GM12878 (cell line): Measurements from ENCODE around the gene SPCS2. TPM values are rescaled to one million over a fixed set of nuclear protein-coding genes. Genes with fewer than 3 reads are reported as not detected.

Experiments used
- ATAC-seq: fragments of 200-7000 bp; cut with Tn5 transposase; 3 replicates; pipeline ENCODE4 v1.9.1; 2020; ENCODE audit warnings: mild to moderate bottlenecking, moderate library complexity
- BruUV-seq: library from RNA; stranded (reverse); fragments of 400-500 nt; replicated peaks from 2 replicates; lab custom pipeline; 2021; lab: Mats Ljungman, UMichigan
- CTCF ChIA-PET: fragments of 300-600 bp; sonication (Branson Sonifier 250); formaldehyde crosslinking; extraction: SDS; loops from one replicate; lab custom pipeline; 2021; ENCODE audit warnings: inconsistent platforms; lab: Yijun Ruan, JAX
- POLR2A ChIA-PET: fragments of 350-600 bp; formaldehyde crosslinking; extraction: SDS; loops from one replicate; lab custom pipeline; 2021; ENCODE audit warnings: inconsistent platforms; lab: Charles Lee
- RAD21 ChIA-PET: fragments of 300-600 bp; sonication (Branson Sonifier 250); formaldehyde crosslinking; loops from one replicate; lab custom pipeline; 2023; ENCODE audit warnings: antibody characterized with exemption; ENCODE audit not compliant: unreplicated experiment; lab: Charles Lee
- SMC1A ChIA-PET: fragments of 300-600 bp; sonication (Branson Sonifier 250); formaldehyde crosslinking; loops from one replicate; lab custom pipeline; 2023; ENCODE audit not compliant: unreplicated experiment, uncharacterized antibody; lab: Charles Lee
- DNase-seq: peaks from one replicate; pipeline ENCODE4 v3.0.0-alpha.2; 2011; ENCODE audit warnings: low read depth, low spot score
- FAIRE-seq: peaks from 3 replicates; lab custom pipeline; 2011; peaks lifted over from hg19 to GRCh38; lab: Jason Lieb, UNC
- H2AFZ ChIP-seq: 2 replicates; pipeline ENCODE4 v1.6.0; 2011; ENCODE audit warnings: low read depth, low read length, control low read depth; ENCODE audit not compliant: control insufficient read depth
- H3K27ac ChIP-seq: 2 replicates; pipeline ENCODE4 v1.5.1; 2011; ENCODE audit warnings: control low read depth; ENCODE audit not compliant: control insufficient read depth, insufficient read depth
- H3K27me3 ChIP-seq, 2 experiments: replicated peaks in 1 of 2; 2 replicates each; pipeline versions ENCODE4 v1.6.0 to v1.6.1; 2011; ENCODE audit warnings: low read length in 1 of 2; ENCODE audit not compliant: control insufficient read depth in 2 of 2, insufficient read depth in 2 of 2
- H3K36me3 ChIP-seq, 2 experiments: 2 replicates each; pipeline ENCODE4 v1.5.1; 2011; ENCODE audit warnings: low read length in 1 of 2; ENCODE audit not compliant: control insufficient read depth in 2 of 2, insufficient read depth in 2 of 2
- H3K4me1 ChIP-seq: 2 replicates; pipeline ENCODE4 v1.6.1; 2011; ENCODE audit warnings: mild to moderate bottlenecking, low read length, moderate library complexity, mixed read lengths; ENCODE audit not compliant: control insufficient read depth, insufficient read depth
- H3K4me2 ChIP-seq: 2 replicates; pipeline ENCODE4 v1.6.0; 2011; ENCODE audit warnings: control low read depth; ENCODE audit not compliant: control insufficient read depth, insufficient read depth
- H3K4me3 ChIP-seq: fragments of 200-600 bp; sonication (generic); 2 replicates; pipeline ENCODE4 v1.5.1; 2016
- H3K79me2 ChIP-seq: 2 replicates; pipeline ENCODE4 v1.6.0; 2011; ENCODE audit warnings: low read length; ENCODE audit not compliant: control insufficient read depth, insufficient read depth
- H3K9ac ChIP-seq: 2 replicates; pipeline ENCODE4 v1.8.0; 2011; ENCODE audit warnings: low read length, control low read depth, mixed read lengths; ENCODE audit not compliant: control insufficient read depth, insufficient read depth
- H3K9me3 ChIP-seq: replicated peaks from 3 replicates; pipeline ENCODE4 v1.5.1; 2011; ENCODE audit warnings: mild to moderate bottlenecking, low read length; ENCODE audit not compliant: control insufficient read depth, insufficient read depth
- H4K20me1 ChIP-seq: 2 replicates; pipeline ENCODE4 v1.6.0; 2011; ENCODE audit not compliant: control insufficient read depth, insufficient read depth
- BCL11A ChIP-seq: IDR thresholded peaks from 2 replicates; pipeline ENCODE4 v1.6.1; 2011; ENCODE audit warnings: low read depth, low read length
- ELK1 ChIP-seq: IDR thresholded peaks from 2 replicates; pipeline ENCODE4 v1.6.1; 2012; ENCODE audit warnings: low read depth, low read length, improper control_type of control experiment
- HDAC6 ChIP-seq: fragments of 200-600 bp; sonication (generic); IDR thresholded peaks from one replicate; pipeline ENCODE4 v1.8.0; 2017; ENCODE audit warnings: antibody characterized with exemption; ENCODE audit not compliant: unreplicated experiment
- PKNOX1 ChIP-seq: fragments of 450-650 bp; IDR thresholded peaks from 2 replicates; pipeline ENCODE4 v1.6.1; 2016; ENCODE audit warnings: mild to moderate bottlenecking
- RFX5 ChIP-seq: IDR thresholded peaks from 2 replicates; pipeline ENCODE4 v1.6.1; 2011; ENCODE audit warnings: low read depth, low read length, improper control_type of control experiment
- SPI1 ChIP-seq: IDR thresholded peaks from 2 replicates; pipeline ENCODE4 v1.6.1; 2011; ENCODE audit warnings: low read depth, mild to moderate bottlenecking, low read length, moderate library complexity, borderline replicate concordance; ENCODE audit not compliant: insufficient read depth
- USF2 ChIP-seq: IDR thresholded peaks from 2 replicates; pipeline ENCODE4 v1.6.1; 2011; ENCODE audit warnings: low read depth, low read length, improper control_type of control experiment, borderline replicate concordance
- ZNF217 ChIP-seq: fragments of 450-650 bp; IDR thresholded peaks from 2 replicates; pipeline ENCODE4 v1.6.1; 2017; ENCODE audit warnings: antibody characterized with exemption, mild to moderate bottlenecking
- ZZZ3 ChIP-seq: IDR thresholded peaks from 2 replicates; pipeline ENCODE4 v1.6.1; 2011; ENCODE audit warnings: low read depth; ENCODE audit not compliant: control insufficient read depth, insufficient read length
- WGBS: methylation state at CpG from one replicate; pipeline ENCODE4 v1.1.6; 2016; ENCODE audit warnings: low lambda C conversion rate; ENCODE audit not compliant: insufficient replicate concordance, insufficient coverage; ENCODE audit errors: missing lambda C conversion rate; 5-methylcytosine and 5-hydroxymethylcytosine counted together
- in situ Hi-C: fragments of 300-500 bp; cut with MboI; formaldehyde crosslinking; loops from 9 replicates; pipeline ENCODE4 v1.14.3; 2018; ENCODE audit warnings: mixed read lengths
- intact Hi-C: fragments of 100-400 bp; cut with micrococcal nuclease; formaldehyde crosslinking; loops from one replicate; pipeline ENCODE4 v1.14.2; 2022; ENCODE audit not compliant: unreplicated experiment
- polyA plus RNA-seq, 11 experiments: library from polyadenylated mRNA; depleted of rRNA in 4 of 11; unstranded in 6 of 11; stranded (reverse) in 5 of 11; fragments of >200 nt; fragmentation: Nextera tagmentation in 4 of 11; fragmentation: Illumina TruSeq in 1 of 11; extraction: Ambion mirVana in 4 of 11; extraction: Trizol in 1 of 11; gene quantifications; 1 replicate in 1 of 11; 2 replicates in 10 of 11; pipeline versions ENCODE4 v1.2.1 to v1.2.3, GENCODE V29; 2011 to 2016; ENCODE audit warnings: inconsistent platforms in 2 of 11, missing spikeins in 2 of 11, low read depth in 1 of 11
- total RNA-seq, 4 experiments: library from RNA; depleted of rRNA in 3 of 4; stranded (reverse); fragments of >200 nt in 3 of 4; fragmentation: Illumina TruSeq in 1 of 4; extraction: Trizol in 1 of 4; gene quantifications; 2 replicates each; pipeline versions ENCODE4 v1.2.1 to v1.2.3, GENCODE V29; 2013 to 2021

The SPCS2 gene
- total and polyA plus RNA-seq, 10 of the 15 experiments (the other 5 are each of a cell fraction or from before 2014, with no cell fraction given): 40.7 to 661 (median 192) TPM

- TF ChIP-seq ELK1 (no peak), HDAC6 (no peak)
These were observed 52.6 kb downstream of the SPCS2 start (continued) for GRCh38 chr11:75001686-75002085.

GRCh38 chr11:75002516-75002915 is 53.5 kb downstream of the SPCS2 start:
- H3K27ac ChIP-seq: no peak overlapping the region
- TF ChIP-seq BCL11A: no peak
- no peak for TF ChIP-seq ZZZ3
- TF ChIP-seq USF2: no peak
- TF ChIP-seq PKNOX1: no peak
- TF ChIP-seq RFX5: no peak
- no peak for TF ChIP-seq ZNF217
- TF ChIP-seq SPI1: no peak
- in situ Hi-C loops (no loop called here), intact Hi-C loops (no loop called here)
- no peaks in the 10 kb centered on the region; the same call in 2 of the 3 replicates for H3K9me3 ChIP-seq
- no peak overlapping the region for H2AFZ ChIP-seq
- H3K4me1 ChIP-seq: peaks cover 19% of the 10 kb centered on the region
- H3K79me2 ChIP-seq: no peaks in the 10 kb centered on the region; the same call in 1 of the 2 replicates
- peaks cover 9 to 24% of the 10 kb centered on the region in 2 experiments for H3K36me3 ChIP-seq
- DNase-seq: no peak
- POLR2A ChIA-PET: interaction anchor here (1.0 to 1.1 kb wide), 2 partner anchors 10 to 13 kb away, joined by 3 to 4 read pairs; partner anchors contain the start of gene NEU3
- RAD21 ChIA-PET: interaction anchor here (0.8 to 1.3 kb wide), 5 partner anchors 10 to 73 kb away, joined by 3 to 4 read pairs (median 3); partner anchors contain the start of gene NEU3
- no peaks in the 10 kb centered on the region for H4K20me1 ChIP-seq
- no peak for FAIRE-seq
- no peak overlapping the region for H3K4me2 ChIP-seq
- BruUV-seq: no TSS peak
- CTCF ChIA-PET: interaction anchor here (0.9 to 4.0 kb wide), 7 partner anchors 8 to 246 kb away, joined by 3 to 24 read pairs (median 3); no protein-coding TSS in a partner anchor
- H3K4me3 ChIP-seq: no peak overlapping the region
- ATAC-seq: no peak
- no peak overlapping the region for H3K9ac ChIP-seq
- no peaks in the 10 kb centered on the region for H3K27me3 ChIP-seq
- SMC1A ChIA-PET: interaction anchor here (0.9 to 2.0 kb wide), 5 partner anchors 9 to 62 kb away, joined by 3 to 9 read pairs (median 6); partner anchors contain the start of gene NEU3
- 95% methylated on average over 1 of the region's 1 CpG for WGBS
